ENCODE results near the gene YES1.
A peak's percentile ranks its signal among the peaks of the same experiment; 100 is the strongest.

YES1 gene

GRCh38 chr18:711310-711656 lies 100.8 kb downstream of the YES1 start (continued):
- TF ChIP-seq, protein P1, sequence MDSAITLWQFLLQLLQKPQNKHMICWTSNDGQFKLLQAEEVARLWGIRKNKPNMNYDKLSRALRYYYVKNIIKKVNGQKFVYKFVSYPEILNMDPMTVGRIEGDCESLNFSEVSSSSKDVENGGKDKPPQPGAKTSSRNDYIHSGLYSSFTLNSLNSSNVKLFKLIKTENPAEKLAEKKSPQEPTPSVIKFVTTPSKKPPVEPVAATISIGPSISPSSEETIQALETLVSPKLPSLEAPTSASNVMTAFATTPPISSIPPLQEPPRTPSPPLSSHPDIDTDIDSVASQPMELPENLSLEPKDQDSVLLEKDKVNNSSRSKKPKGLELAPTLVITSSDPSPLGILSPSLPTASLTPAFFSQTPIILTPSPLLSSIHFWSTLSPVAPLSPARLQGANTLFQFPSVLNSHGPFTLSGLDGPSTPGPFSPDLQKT (IDR thresholded peaks at IDR 0.05; ENCODE audit: borderline replicate concordance, low read depth, low read length): no peak
- TF ChIP-seq ZNF548 (tag by site-specific recombination; IDR thresholded peaks at IDR 0.05): no peak

DNA sequence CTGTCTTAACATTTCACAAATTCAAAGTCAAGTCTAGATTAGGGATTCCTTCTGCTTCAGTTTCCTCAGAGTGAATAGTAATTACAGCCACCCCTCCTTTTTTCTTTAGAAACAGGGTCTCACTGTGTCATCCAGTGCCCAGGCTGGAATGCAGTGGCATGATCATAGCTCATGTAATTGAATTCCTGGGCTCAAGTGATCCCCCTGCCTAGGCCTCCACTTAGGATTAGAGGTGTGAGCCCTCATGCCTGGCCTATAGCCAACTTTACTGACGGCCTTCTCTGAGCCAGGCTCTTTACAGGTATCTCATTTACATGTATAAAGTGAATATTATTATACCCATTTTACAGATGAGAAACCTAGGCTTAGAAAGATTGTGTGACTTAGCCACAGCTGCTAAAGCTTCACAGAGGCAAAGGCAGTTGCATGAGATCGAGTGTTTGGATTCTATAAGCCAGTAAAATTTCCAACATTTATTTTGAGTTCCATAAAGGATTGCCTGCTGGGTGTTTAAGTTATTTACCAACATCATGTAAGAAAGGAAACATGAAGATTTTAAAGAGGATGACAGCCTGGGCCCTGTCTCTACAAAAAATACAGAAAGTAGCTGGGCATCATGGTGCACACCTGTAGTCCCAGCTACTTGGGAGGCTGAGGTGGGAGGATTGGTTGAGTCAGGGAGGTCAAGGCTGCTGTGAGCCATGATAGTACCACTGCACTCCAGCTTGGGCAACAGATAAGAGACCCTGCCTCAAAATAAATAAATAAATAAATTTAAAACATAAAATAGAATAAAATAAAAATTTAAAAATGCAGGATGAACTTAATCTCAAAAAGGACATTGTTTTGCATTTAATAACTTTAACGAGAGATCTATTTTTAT lies 101.4 kb downstream of the YES1 start:
- ChIA-PET POLR2A (interaction anchor here (0.9 to 1.1 kb wide), 2 partner anchors 18 to 53 kb away, joined by 4 to 6 read pairs; no protein-coding TSS in a partner anchor), CTCF (interaction anchor here (0.6 to 1.6 kb wide), 8 partner anchors 8 to 1870 kb away, joined by 3 to 7 read pairs (median 4); partner anchors contain the start of gene TYMS)
- H3K9me3 ChIP-seq (ENCODE audit: control insufficient read depth, insufficient read depth, low read depth, low read length): no peaks in the 10 kb centered on the region
- H3K36me3 ChIP-seq (ENCODE audit: control insufficient read depth in 2 of 2, insufficient read depth in 1 of 2, low read length in 2 of 2): peaks cover 0 to 12% of the 10 kb centered on the region in 2 experiments; a peak in 2 of 3 replicates
- TF ChIP-seq ZNF660 (tag by site-specific recombination; IDR thresholded peaks at IDR 0.05) (no peak), MZF1 (tag by site-specific recombination; IDR thresholded peaks at IDR 0.05; ENCODE audit: borderline replicate concordance) (0 out of 2 replicates have a peak, but pooled peaks have one; percentile 21)
- no peak overlapping the region for H3K27ac ChIP-seq (ENCODE audit: extremely low read depth, low read depth, low read length)
- H3K4me1 ChIP-seq (ENCODE audit: control insufficient read depth, insufficient read depth, low read length): peaks cover 4% of the 10 kb centered on the region
- H3K4me3 ChIP-seq (ENCODE audit: low read depth, low read length): no peak overlapping the region

DNA sequence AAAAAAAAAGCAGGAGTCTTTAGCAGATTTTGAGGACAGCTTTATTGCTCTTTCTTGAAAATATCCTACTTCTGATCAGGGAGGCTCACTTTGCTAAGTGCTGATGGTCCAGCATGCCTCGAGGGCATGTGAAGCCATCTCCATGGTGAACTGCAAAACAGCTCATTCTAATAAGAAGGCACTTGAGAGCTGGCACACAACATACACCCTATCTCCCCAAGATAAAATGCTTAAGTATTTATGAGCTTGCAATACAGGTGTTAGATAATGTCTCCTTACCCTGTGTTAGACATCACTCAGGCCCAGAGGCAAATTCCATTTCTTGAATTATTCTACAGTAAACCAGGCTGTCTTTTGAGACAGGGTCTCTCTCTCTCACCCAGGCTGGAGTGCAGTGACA lies 102.3 kb downstream of the YES1 start:
- Histone ChIP-seq H3K27ac (ENCODE audit: extremely low read depth, low read depth, low read length) (no peak overlapping the region), H3K4me3 (ENCODE audit: low read depth, low read length) (no peak overlapping the region), H3K4me1 (ENCODE audit: control insufficient read depth, insufficient read depth, low read length) (peaks cover 4% of the 10 kb centered on the region), H3K36me3 (ENCODE audit: control insufficient read depth in 2 of 2, insufficient read depth in 1 of 2, low read length in 2 of 2) (peaks cover 4 to 12% of the 10 kb centered on the region in 2 experiments), H3K9me3 (ENCODE audit: control insufficient read depth, insufficient read depth, low read depth, low read length) (no peaks in the 10 kb centered on the region)
- POLR2A ChIA-PET: interaction anchor here (0.9 kb wide), 2 partner anchors 10 to 17 kb away, joined by 4 read pairs; no protein-coding TSS in a partner anchor
- TF ChIP-seq HOXA7 (CRISPR knock-in tag; IDR thresholded peaks at IDR 0.05; ENCODE audit: borderline replicate concordance) (no peak), ZFHX2 (tag by site-specific recombination; conservative IDR thresholded peaks at IDR 0.05) (no peak)
- CTCF ChIA-PET: interaction anchor here (0.6 to 1.6 kb wide), 6 partner anchors 8 to 1871 kb away, joined by 3 to 7 read pairs (median 6); partner anchors contain the start of gene TYMS

- H3K4me3 ChIP-seq (ENCODE audit: low read depth, low read length): no peak overlapping the region
- no peak overlapping the region for H3K27ac ChIP-seq (ENCODE audit: extremely low read depth, low read depth, low read length)
- TF ChIP-seq ZNF248 (tag by site-specific recombination; IDR thresholded peaks at IDR 0.05) (no peak), HOXC10 (CRISPR knock-in tag; IDR thresholded peaks at IDR 0.05) (no peak), ZNF292 (tag by site-specific recombination; IDR thresholded peaks at IDR 0.05; ENCODE audit: borderline replicate concordance, low read depth) (no peak), ZNF626 (tag by site-specific recombination; IDR thresholded peaks at IDR 0.05) (no peak), ZNF140 (tag by site-specific recombination; IDR thresholded peaks at IDR 0.05) (no peak)
- H3K36me3 ChIP-seq (ENCODE audit: control insufficient read depth in 2 of 2, insufficient read depth in 1 of 2, low read length in 2 of 2): peaks cover 4 to 12% of the 10 kb centered on the region in 2 experiments
- ChIA-PET POLR2A (interaction anchor here (0.8 kb wide), 1 partner anchor 8 kb away, joined by 3 read pairs; no protein-coding TSS in a partner anchor), CTCF (interaction anchor here (0.6 to 2.0 kb wide), 5 partner anchors 11 to 131 kb away, joined by 3 to 8 read pairs (median 3); no protein-coding TSS in a partner anchor)
- H3K9me3 ChIP-seq (ENCODE audit: control insufficient read depth, insufficient read depth, low read depth, low read length): no peaks in the 10 kb centered on the region
- peaks cover 14% of the 10 kb centered on the region for H3K4me1 ChIP-seq (ENCODE audit: control insufficient read depth, insufficient read depth, low read length)
These were observed 103.9 kb downstream of the YES1 start for GRCh38 chr18:708096-708495.

- Histone ChIP-seq H3K4me1 (ENCODE audit: control insufficient read depth, insufficient read depth, low read length) (peaks cover 19% of the 10 kb centered on the region), H3K36me3 (ENCODE audit: control insufficient read depth in 2 of 2, insufficient read depth in 1 of 2, low read length in 2 of 2) (peaks cover 4 to 12% of the 10 kb centered on the region in 2 experiments), H3K9me3 (ENCODE audit: control insufficient read depth, insufficient read depth, low read depth, low read length) (no peaks in the 10 kb centered on the region), H3K4me3 (ENCODE audit: low read depth, low read length) (no peak overlapping the region), H3K27ac (ENCODE audit: extremely low read depth, low read depth, low read length) (no peak overlapping the region)
- ChIA-PET POLR2A (interaction anchor here (1.5 kb wide), 1 partner anchor 48 kb away, joined by 6 read pairs; no protein-coding TSS in a partner anchor), CTCF (interaction anchor here (0.6 kb wide), 2 partner anchors 76 to 84 kb away, joined by 3 read pairs; no protein-coding TSS in a partner anchor)
- TF ChIP-seq ZNF843 (tag by site-specific recombination; IDR thresholded peaks at IDR 0.05) (no peak), GLIS2 (tag by site-specific recombination; IDR thresholded peaks at IDR 0.05) (no peak)
- TF ChIP-seq, protein P2, sequence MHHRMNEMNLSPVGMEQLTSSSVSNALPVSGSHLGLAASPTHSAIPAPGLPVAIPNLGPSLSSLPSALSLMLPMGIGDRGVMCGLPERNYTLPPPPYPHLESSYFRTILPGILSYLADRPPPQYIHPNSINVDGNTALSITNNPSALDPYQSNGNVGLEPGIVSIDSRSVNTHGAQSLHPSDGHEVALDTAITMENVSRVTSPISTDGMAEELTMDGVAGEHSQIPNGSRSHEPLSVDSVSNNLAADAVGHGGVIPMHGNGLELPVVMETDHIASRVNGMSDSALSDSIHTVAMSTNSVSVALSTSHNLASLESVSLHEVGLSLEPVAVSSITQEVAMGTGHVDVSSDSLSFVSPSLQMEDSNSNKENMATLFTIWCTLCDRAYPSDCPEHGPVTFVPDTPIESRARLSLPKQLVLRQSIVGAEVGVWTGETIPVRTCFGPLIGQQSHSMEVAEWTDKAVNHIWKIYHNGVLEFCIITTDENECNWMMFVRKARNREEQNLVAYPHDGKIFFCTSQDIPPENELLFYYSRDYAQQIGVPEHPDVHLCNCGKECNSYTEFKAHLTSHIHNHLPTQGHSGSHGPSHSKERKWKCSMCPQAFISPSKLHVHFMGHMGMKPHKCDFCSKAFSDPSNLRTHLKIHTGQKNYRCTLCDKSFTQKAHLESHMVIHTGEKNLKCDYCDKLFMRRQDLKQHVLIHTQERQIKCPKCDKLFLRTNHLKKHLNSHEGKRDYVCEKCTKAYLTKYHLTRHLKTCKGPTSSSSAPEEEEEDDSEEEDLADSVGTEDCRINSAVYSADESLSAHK (tag by site-specific recombination; IDR thresholded peaks at IDR 0.05): no peak
- TF ChIP-seq, protein P3, sequence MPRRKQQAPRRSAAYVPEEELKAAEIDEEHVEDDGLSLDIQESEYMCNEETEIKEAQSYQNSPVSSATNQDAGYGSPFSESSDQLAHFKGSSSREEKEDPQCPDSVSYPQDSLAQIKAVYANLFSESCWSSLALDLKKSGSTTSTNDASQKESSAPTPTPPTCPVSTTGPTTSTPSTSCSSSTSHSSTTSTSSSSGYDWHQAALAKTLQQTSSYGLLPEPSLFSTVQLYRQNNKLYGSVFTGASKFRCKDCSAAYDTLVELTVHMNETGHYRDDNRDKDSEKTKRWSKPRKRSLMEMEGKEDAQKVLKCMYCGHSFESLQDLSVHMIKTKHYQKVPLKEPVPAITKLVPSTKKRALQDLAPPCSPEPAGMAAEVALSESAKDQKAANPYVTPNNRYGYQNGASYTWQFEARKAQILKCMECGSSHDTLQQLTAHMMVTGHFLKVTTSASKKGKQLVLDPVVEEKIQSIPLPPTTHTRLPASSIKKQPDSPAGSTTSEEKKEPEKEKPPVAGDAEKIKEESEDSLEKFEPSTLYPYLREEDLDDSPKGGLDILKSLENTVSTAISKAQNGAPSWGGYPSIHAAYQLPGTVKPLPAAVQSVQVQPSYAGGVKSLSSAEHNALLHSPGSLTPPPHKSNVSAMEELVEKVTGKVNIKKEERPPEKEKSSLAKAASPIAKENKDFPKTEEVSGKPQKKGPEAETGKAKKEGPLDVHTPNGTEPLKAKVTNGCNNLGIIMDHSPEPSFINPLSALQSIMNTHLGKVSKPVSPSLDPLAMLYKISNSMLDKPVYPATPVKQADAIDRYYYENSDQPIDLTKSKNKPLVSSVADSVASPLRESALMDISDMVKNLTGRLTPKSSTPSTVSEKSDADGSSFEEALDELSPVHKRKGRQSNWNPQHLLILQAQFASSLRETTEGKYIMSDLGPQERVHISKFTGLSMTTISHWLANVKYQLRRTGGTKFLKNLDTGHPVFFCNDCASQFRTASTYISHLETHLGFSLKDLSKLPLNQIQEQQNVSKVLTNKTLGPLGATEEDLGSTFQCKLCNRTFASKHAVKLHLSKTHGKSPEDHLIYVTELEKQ (tag by site-specific recombination; IDR thresholded peaks at IDR 0.05; ENCODE audit: borderline replicate concordance): no peak
These were observed 105.6 kb downstream of the YES1 start for GRCh38 chr18:706405-706804.
